22Rv1 (cell line): ENCODE results near the gene MET.

ENCODE experiments used
- CTCF ChIP-seq: fragments of 450-650 bp; IDR thresholded peaks from 2 replicates; pipeline ENCODE4 v1.5.1; 2017; ENCODE audit warnings: mild to moderate bottlenecking
- ZFX ChIP-seq: fragments of 450-650 bp; IDR thresholded peaks from 2 replicates; pipeline ENCODE4 v1.6.1; 2017; ENCODE audit warnings: antibody characterized with exemption, borderline replicate concordance

- TF ChIP-seq CTCF (no peak), ZFX (no peak)
Measured at GRCh38 chr7:116738378-116738777, 66.4 kb downstream of the MET start.
